ENCODE results near the gene CNOT4. TPM values are rescaled to one million over a fixed set of nuclear protein-coding genes. Genes with fewer than 3 reads are reported as not detected.
"Not testable (repeated sequence)": the region's sequence is repeated elsewhere in the genome, so short reads cannot be mapped to it uniquely, and the experiment has no call there.

CNOT4 gene
- total and polyA plus RNA-seq, 2 donors, result 11.7 to 36.1 TPM

- 88% methylated on average over 4 of the region's 4 CpGs for WGBS
- no peak overlapping the region for H3K27ac ChIP-seq (ENCODE audit: low read depth)
- DNase-seq (ENCODE audit: extremely low spot score), result no peak
- no peaks in the 10 kb centered on the region for H3K36me3 ChIP-seq (ENCODE audit: insufficient read depth)
- H3K4me1 ChIP-seq (ENCODE audit: insufficient read depth), result no peaks in the 10 kb centered on the region
- no peak overlapping the region for H3K4me3 ChIP-seq (ENCODE audit: low read depth, low read length)
Measured at GRCh38 chr7:135459951-135460567, 49.8 kb downstream of the CNOT4 start.

- no peaks in the 10 kb centered on the region for H3K36me3 ChIP-seq (ENCODE audit: insufficient read depth)
- H3K4me3 ChIP-seq (ENCODE audit: low read depth, low read length), result no peak overlapping the region
- H3K27ac ChIP-seq (ENCODE audit: low read depth), result no peak overlapping the region
- H3K4me1 ChIP-seq (ENCODE audit: insufficient read depth), result no peaks in the 10 kb centered on the region
- no peak for DNase-seq (ENCODE audit: extremely low spot score)
- WGBS, result 48% methylated on average over 6 of the region's 6 CpGs
Measured at GRCh38 chr7:135459076-135459475, 50.8 kb downstream of the CNOT4 start.

- H3K27ac ChIP-seq (ENCODE audit: low read depth), result no peak overlapping the region
- no peaks in the 10 kb centered on the region for H3K36me3 ChIP-seq (ENCODE audit: insufficient read depth)
- H3K4me1 ChIP-seq (ENCODE audit: insufficient read depth), result no peaks in the 10 kb centered on the region
- no peak for DNase-seq (ENCODE audit: extremely low spot score)
- WGBS, result 88% methylated on average over 3 of the region's 3 CpGs
- no peak overlapping the region for H3K4me3 ChIP-seq (ENCODE audit: low read depth, low read length)
Measured at GRCh38 chr7:135454060-135454459, 55.8 kb downstream of the CNOT4 start.

GRCh38 chr7:135449436-135449835, 60.5 kb downstream of the CNOT4 start:
- DNase-seq (ENCODE audit: extremely low spot score), result no peak
- Histone ChIP-seq H3K4me3 (ENCODE audit: low read depth, low read length) (no peak overlapping the region), H3K4me1 (ENCODE audit: insufficient read depth) (no peaks in the 10 kb centered on the region), H3K36me3 (ENCODE audit: insufficient read depth) (no peaks in the 10 kb centered on the region), H3K27ac (ENCODE audit: low read depth) (no peak overlapping the region)

- no peak for DNase-seq (ENCODE audit: extremely low spot score)
- H3K27ac ChIP-seq (ENCODE audit: low read depth), result no peak overlapping the region
- no peak overlapping the region for H3K4me3 ChIP-seq (ENCODE audit: low read depth, low read length)
- 71% methylated on average over 1 of the region's 1 CpG for WGBS
- no peaks in the 10 kb centered on the region for H3K36me3 ChIP-seq (ENCODE audit: insufficient read depth)
- no peaks in the 10 kb centered on the region for H3K4me1 ChIP-seq (ENCODE audit: insufficient read depth)
Measured at GRCh38 chr7:135448753-135449152, 61.1 kb downstream of the CNOT4 start.

- Histone ChIP-seq H3K36me3 (ENCODE audit: insufficient read depth) (no peaks in the 10 kb centered on the region), H3K4me3 (ENCODE audit: low read depth, low read length) (no peak overlapping the region), H3K27ac (ENCODE audit: low read depth) (no peak overlapping the region), H3K4me1 (ENCODE audit: insufficient read depth) (no peaks in the 10 kb centered on the region)
- DNase-seq (ENCODE audit: extremely low spot score), result no peak
- 81% methylated on average over 3 of the region's 3 CpGs for WGBS
Measured at GRCh38 chr7:135447748-135448147, 62.2 kb downstream of the CNOT4 start.

GRCh38 chr7:135445690-135446089, 64.2 kb downstream of the CNOT4 start:
- DNase-seq (ENCODE audit: extremely low spot score), result no peak
- H3K4me1 ChIP-seq (ENCODE audit: insufficient read depth), result no peaks in the 10 kb centered on the region
- H3K4me3 ChIP-seq (ENCODE audit: low read depth, low read length), result no peak overlapping the region
- H3K27ac ChIP-seq (ENCODE audit: low read depth), result no peak overlapping the region
- no peaks in the 10 kb centered on the region for H3K36me3 ChIP-seq (ENCODE audit: insufficient read depth)

GRCh38 chr7:135445266-135445665, 64.6 kb downstream of the CNOT4 start:
- not testable (repeated sequence) for H3K27ac ChIP-seq (ENCODE audit: low read depth); H3K4me1 ChIP-seq (ENCODE audit: insufficient read depth); DNase-seq (ENCODE audit: extremely low spot score); H3K36me3 ChIP-seq (ENCODE audit: insufficient read depth); H3K4me3 ChIP-seq (ENCODE audit: low read depth, low read length)
- WGBS, result 84% methylated on average over 2 of the region's 2 CpGs

- peaks cover 4% of the 10 kb centered on the region for H3K36me3 ChIP-seq (ENCODE audit: insufficient read depth)
- no peak for DNase-seq (ENCODE audit: extremely low spot score)
- no peak overlapping the region for H3K27ac ChIP-seq (ENCODE audit: low read depth)
- H3K4me1 ChIP-seq (ENCODE audit: insufficient read depth), result no peaks in the 10 kb centered on the region
- no peak overlapping the region for H3K4me3 ChIP-seq (ENCODE audit: low read depth, low read length)
Measured at GRCh38 chr7:135441791-135442190, 68.1 kb downstream of the CNOT4 start.

GRCh38 chr7:135434047-135434446, 75.9 kb downstream of the CNOT4 start:
- H3K36me3 ChIP-seq (ENCODE audit: insufficient read depth), result peaks cover 4% of the 10 kb centered on the region
- H3K4me3 ChIP-seq (ENCODE audit: low read depth, low read length), result no peak overlapping the region
- H3K27ac ChIP-seq (ENCODE audit: low read depth), result no peak overlapping the region
- DNase-seq (ENCODE audit: extremely low spot score), result no peak
- no peaks in the 10 kb centered on the region for H3K4me1 ChIP-seq (ENCODE audit: insufficient read depth)
- 92% methylated on average over 4 of the region's 4 CpGs for WGBS

- Histone ChIP-seq H3K4me3 (ENCODE audit: low read depth, low read length) (no peak overlapping the region), H3K36me3 (ENCODE audit: insufficient read depth) (no peaks in the 10 kb centered on the region), H3K4me1 (ENCODE audit: insufficient read depth) (no peaks in the 10 kb centered on the region), H3K27ac (ENCODE audit: low read depth) (no peak overlapping the region)
- WGBS, result 93% methylated on average over 1 of the region's 1 CpG
- DNase-seq (ENCODE audit: extremely low spot score), result no peak
Measured at GRCh38 chr7:135430626-135431025, 79.3 kb downstream of the CNOT4 start.

GRCh38 chr7:135428879-135429278, 81.0 kb downstream of the CNOT4 start:
- H3K4me1 ChIP-seq (ENCODE audit: insufficient read depth), result no peaks in the 10 kb centered on the region
- no peak for DNase-seq (ENCODE audit: extremely low spot score)
- no peak overlapping the region for H3K4me3 ChIP-seq (ENCODE audit: low read depth, low read length)
- WGBS, result 63% methylated on average over 1 of the region's 1 CpG
- H3K27ac ChIP-seq (ENCODE audit: low read depth), result no peak overlapping the region
- no peaks in the 10 kb centered on the region for H3K36me3 ChIP-seq (ENCODE audit: insufficient read depth)

GRCh38 chr7:135428011-135428410, 81.9 kb downstream of the CNOT4 start:
- no peak for DNase-seq (ENCODE audit: extremely low spot score)
- Histone ChIP-seq H3K36me3 (ENCODE audit: insufficient read depth) (no peaks in the 10 kb centered on the region), H3K4me3 (ENCODE audit: low read depth, low read length) (no peak overlapping the region), H3K27ac (ENCODE audit: low read depth) (no peak overlapping the region), H3K4me1 (ENCODE audit: insufficient read depth) (no peaks in the 10 kb centered on the region)

GRCh38 chr7:135427166-135427565, 82.7 kb downstream of the CNOT4 start:
- Histone ChIP-seq H3K36me3 (ENCODE audit: insufficient read depth) (no peaks in the 10 kb centered on the region), H3K27ac (ENCODE audit: low read depth) (no peak overlapping the region), H3K4me1 (ENCODE audit: insufficient read depth) (no peaks in the 10 kb centered on the region), H3K4me3 (ENCODE audit: low read depth, low read length) (no peak overlapping the region)
- DNase-seq (ENCODE audit: extremely low spot score), result no peak

- peaks cover 2% of the 10 kb centered on the region for H3K36me3 ChIP-seq (ENCODE audit: insufficient read depth)
- H3K4me1 ChIP-seq (ENCODE audit: insufficient read depth), result no peaks in the 10 kb centered on the region
- no peak for DNase-seq (ENCODE audit: extremely low spot score)
- 93% methylated on average over 2 of the region's 2 CpGs for WGBS
- no peak overlapping the region for H3K4me3 ChIP-seq (ENCODE audit: low read depth, low read length)
- H3K27ac ChIP-seq (ENCODE audit: low read depth), result no peak overlapping the region
Measured at GRCh38 chr7:135425036-135425435, 84.9 kb downstream of the CNOT4 start.

All from urinary bladder (tissue), 4 donors.